HFFc6 (cell line): Measurements from ENCODE around the gene RANBP17. TPM values are rescaled to one million over a fixed set of nuclear protein-coding genes. Genes with fewer than 3 reads are reported as not detected.

Source experiments
- DNase-seq: peaks from one replicate; pipeline ENCODE4 v3.0.0-alpha.2; 2018
- H3K27ac Mint-ChIP-seq: 2 replicates; pipeline ENCODE4 v1.8.0; 2020; ENCODE audit warnings: mild to moderate bottlenecking, mixed read lengths
- H3K27me3 Mint-ChIP-seq: 2 replicates; pipeline ENCODE4 v1.8.0; 2021; ENCODE audit warnings: mild to moderate bottlenecking, moderate library complexity, mixed read lengths; ENCODE audit not compliant: insufficient read depth
- H3K36me3 Mint-ChIP-seq: 2 replicates; pipeline ENCODE4 v1.8.0; 2021; ENCODE audit warnings: low read depth, mixed read lengths
- H3K4me1 Mint-ChIP-seq: 2 replicates; pipeline ENCODE4 v1.8.0; 2020; ENCODE audit warnings: low read depth, mixed read lengths
- H3K4me3 Mint-ChIP-seq: 2 replicates; pipeline ENCODE4 v1.8.0; 2020; ENCODE audit warnings: mild to moderate bottlenecking, moderate library complexity, mixed read lengths
- H3K9me3 Mint-ChIP-seq: 2 replicates; pipeline ENCODE4 v1.8.0; 2020; ENCODE audit warnings: mild to moderate bottlenecking, mixed read lengths
- CTCF ChIP-seq: fragments of 200-600 bp; sonication (generic); IDR thresholded peaks from 2 replicates; pipeline ENCODE4 v1.5.0; 2021; ENCODE audit warnings: antibody characterized with exemption, mild to moderate bottlenecking
- total RNA-seq, 6 experiments: library from RNA; stranded (reverse); fragmentation: NEBNext Ultra II Directional; extraction: Animal tissue kit (Norgen Biotek cat#: 25700); gene quantifications; 2 replicates in 1 of 6; 3 replicates in 5 of 6; pipeline ENCODE4 v1.2.3, GENCODE V29; 2021

RANBP17 gene
- total RNA-seq, 6 experiments from 2014 or later: 3.3 to 7.2 (median 4.9) TPM

- Mint-ChIP-seq H3K4me1 (peaks cover 22% of the 10 kb centered on the region), H3K36me3 (no peaks in the 10 kb centered on the region), H3K4me3 (no peak overlapping the region), H3K27ac (no peak overlapping the region), H3K27me3 (peaks cover 72% of the 10 kb centered on the region), H3K9me3 (no peaks in the 10 kb centered on the region; the same call in 1 of the 2 replicates)
- no peak for TF ChIP-seq CTCF
- no peak for DNase-seq
Measured at GRCh38 chr5:171318026-171318425, 456.2 kb downstream of the RANBP17 start.

GRCh38 chr5:171321447-171321846 is 459.6 kb downstream of the RANBP17 start:
- Mint-ChIP-seq H3K9me3 (no peaks in the 10 kb centered on the region), H3K4me3 (no peak overlapping the region), H3K36me3 (no peaks in the 10 kb centered on the region), H3K4me1 (peaks cover 6% of the 10 kb centered on the region; the same call in 1 of the 2 replicates), H3K27me3 (peaks cover 74% of the 10 kb centered on the region), H3K27ac (no peak overlapping the region)
- no peak for DNase-seq
- TF ChIP-seq CTCF: no peak

GRCh38 chr5:171322527-171322926 is 460.7 kb downstream of the RANBP17 start:
- no peak for DNase-seq

GRCh38 chr5:171323007-171323406 is 461.2 kb downstream of the RANBP17 start:
- no peak overlapping the region for H3K27ac Mint-ChIP-seq
- TF ChIP-seq CTCF: no peak
- no peaks in the 10 kb centered on the region for H3K36me3 Mint-ChIP-seq
- no peaks in the 10 kb centered on the region for H3K9me3 Mint-ChIP-seq
- H3K4me1 Mint-ChIP-seq: no peaks in the 10 kb centered on the region
- H3K27me3 Mint-ChIP-seq: peaks cover 66% of the 10 kb centered on the region
- DNase-seq: no peak
- H3K4me3 Mint-ChIP-seq: no peak overlapping the region

More at GRCh38 chr5:171322527-171322926, 460.7 kb downstream of the RANBP17 start:
- no peaks in the 10 kb centered on the region for H3K9me3 Mint-ChIP-seq
- no peak overlapping the region for H3K4me3 Mint-ChIP-seq
- no peaks in the 10 kb centered on the region for H3K36me3 Mint-ChIP-seq
- no peak for TF ChIP-seq CTCF
- no peaks in the 10 kb centered on the region; the same call in 1 of the 2 replicates for H3K4me1 Mint-ChIP-seq
- H3K27me3 Mint-ChIP-seq: peaks cover 69% of the 10 kb centered on the region
- H3K27ac Mint-ChIP-seq: no peak overlapping the region

- Mint-ChIP-seq H3K27me3 (peaks cover 59% of the 10 kb centered on the region), H3K27ac (no peak overlapping the region), H3K4me3 (no peak overlapping the region), H3K36me3 (no peaks in the 10 kb centered on the region), H3K4me1 (no peaks in the 10 kb centered on the region), H3K9me3 (no peaks in the 10 kb centered on the region)
- peak; percentile 21; the same call in 1 of the 2 replicates for TF ChIP-seq CTCF
- no peak for DNase-seq
Measured at GRCh38 chr5:171323806-171324632, 462.2 kb downstream of the RANBP17 start.
